Liver (tissue), 9 donors: ENCODE results near the gene SIM2. TPM values are rescaled to one million over a fixed set of nuclear protein-coding genes. Genes with fewer than 3 reads are reported as not detected.

ENCODE experiments used
- DNase-seq: peaks from one replicate; pipeline ENCODE4 v3.0.0-alpha.2; 2017; ENCODE audit warnings: low spot score
- H3K27ac ChIP-seq, 2 donors: one replicate each; pipeline ENCODE4 v1.7.0; 2013; ENCODE audit warnings: inconsistent platforms in 2 of 2, low read length in 2 of 2, control low read depth in 1 of 2, low read depth in 1 of 2, mild to moderate bottlenecking in 1 of 2
- H3K27me3 ChIP-seq, 4 donors: one replicate each; pipeline versions ENCODE4 v1.6.1 to v1.7.0; 2013; ENCODE audit warnings: low read length in 3 of 4, inconsistent platforms in 1 of 4, mild to moderate bottlenecking in 1 of 4, moderate library complexity in 1 of 4; ENCODE audit not compliant: control insufficient read depth in 4 of 4, insufficient read depth in 4 of 4
- H3K36me3 ChIP-seq, 4 donors: one replicate each; pipeline versions ENCODE4 v1.6.1 to v1.7.0; 2013; ENCODE audit warnings: low read length in 3 of 4, mild to moderate bottlenecking in 3 of 4, low read depth in 1 of 4, moderate library complexity in 1 of 4; ENCODE audit not compliant: control insufficient read depth in 4 of 4, insufficient read depth in 3 of 4
- H3K4me1 ChIP-seq, 4 donors: one replicate each; pipeline versions ENCODE4 v1.6.1 to v1.7.0; 2013; ENCODE audit warnings: low read length in 3 of 4, mild to moderate bottlenecking in 3 of 4, moderate library complexity in 1 of 4; ENCODE audit not compliant: control insufficient read depth in 4 of 4, insufficient read depth in 4 of 4
- H3K4me3 ChIP-seq, 3 donors: one replicate each; pipeline versions ENCODE4 v1.6.1 to v1.7.0; 2013; ENCODE audit warnings: low read length in 3 of 3, control low read depth in 1 of 3, low read depth in 1 of 3, mild to moderate bottlenecking in 1 of 3
- H3K9ac ChIP-seq, 2 donors: one replicate each; pipeline ENCODE4 v1.7.0; 2013; ENCODE audit warnings: low read length in 2 of 2, mild to moderate bottlenecking in 2 of 2, moderate library complexity in 2 of 2, control low read depth in 1 of 2, low read depth in 1 of 2
- H3K9me3 ChIP-seq, 4 donors: one replicate each; pipeline versions ENCODE4 v1.6.1 to v1.7.0; 2013; ENCODE audit warnings: low read length in 3 of 4; ENCODE audit not compliant: control insufficient read depth in 4 of 4
- ATF3 ChIP-seq: IDR thresholded peaks from 2 replicates; pipeline ENCODE4 v1.6.1; 2016; ENCODE audit warnings: antibody characterized with exemption
- EGR1 ChIP-seq, 2 donors: IDR thresholded peaks; 2 replicates each; pipeline ENCODE4 v1.6.1; 2016 to 2018; ENCODE audit warnings: antibody characterized with exemption in 2 of 2, low read depth in 2 of 2
- FOXA1 ChIP-seq: IDR thresholded peaks from 2 replicates; pipeline ENCODE4 v1.6.1; 2016; ENCODE audit warnings: antibody characterized with exemption
- FOXA2 ChIP-seq: IDR thresholded peaks from 2 replicates; pipeline ENCODE4 v1.6.1; 2016; ENCODE audit warnings: antibody characterized with exemption
- HNF4A ChIP-seq, 2 donors: conservative IDR thresholded peaks; 2 replicates each; pipeline ENCODE4 v1.6.1; 2016; ENCODE audit warnings: antibody characterized with exemption in 2 of 2, mild to moderate bottlenecking in 2 of 2
- HNF4G ChIP-seq: IDR thresholded peaks from 2 replicates; pipeline ENCODE4 v1.6.1; 2016; ENCODE audit warnings: antibody characterized with exemption
- MAX ChIP-seq: IDR thresholded peaks from 2 replicates; pipeline ENCODE4 v1.6.1; 2016; ENCODE audit warnings: antibody characterized with exemption
- RXRA ChIP-seq, 2 donors: IDR thresholded peaks; 2 replicates each; pipeline ENCODE4 v1.6.1; 2017 to 2018; ENCODE audit warnings: antibody characterized with exemption in 2 of 2, mild to moderate bottlenecking in 1 of 2
- TAF1 ChIP-seq: conservative IDR thresholded peaks from 2 replicates; pipeline ENCODE4 v1.6.1; 2016; ENCODE audit warnings: antibody characterized with exemption, mild to moderate bottlenecking
- YY1 ChIP-seq: IDR thresholded peaks from 2 replicates; pipeline ENCODE4 v1.6.1; 2016; ENCODE audit warnings: antibody characterized with exemption, mild to moderate bottlenecking
- WGBS: extraction: QIAGEN DNeasy Blood & Tissue Kit; methylation state at CpG from one replicate; pipeline ENCODE4 v1.1.7; 2013; 5-methylcytosine and 5-hydroxymethylcytosine counted together
- polyA plus RNA-seq, 2 donors: library from polyadenylated mRNA; stranded (reverse) in 1 of 2; unstranded in 1 of 2; fragments of 200-250 nt in 1 of 2; fragments of >200 nt in 1 of 2; fragmentation: Nextera tagmentation in 1 of 2; extraction: Ambion mirVana in 1 of 2; gene quantifications; one replicate each; pipeline versions ENCODE4 v1.2.1 to v1.2.3, GENCODE V29; 2013 to 2015
- total RNA-seq, 2 donors: library from RNA; depleted of rRNA; stranded (reverse); fragments of >200 nt; gene quantifications; one replicate each; pipeline ENCODE4 v1.2.3, GENCODE V29; 2014
- TF ChIP-seq, protein P1 (sequence below): IDR thresholded peaks from 2 replicates; pipeline ENCODE4 v1.6.1; 2016; ENCODE audit warnings: antibody characterized with exemption
- TF ChIP-seq, protein P2 (sequence below): IDR thresholded peaks from 2 replicates; pipeline ENCODE4 v1.6.1; 2016; ENCODE audit warnings: antibody characterized with exemption, mild to moderate bottlenecking
- TF ChIP-seq, protein P3 (sequence below): fragments of 150-350 bp; IDR thresholded peaks from 2 replicates; pipeline ENCODE4 v1.5.1; 2017; ENCODE audit warnings: improper control_type of control experiment, low read depth, low read length; ENCODE audit not compliant: missing input control
- donor health status: healthy.
- donor health status: healthy.
- donor health status: healthy.
- donor health status: healthy.
- donor health status: healthy.

The SIM2 gene
- total and polyA plus RNA-seq, 4 donors: 0.19 TPM; not detected in 3

- H3K4me3 ChIP-seq: no peak overlapping the region
- H3K9ac ChIP-seq: no peak overlapping the region
- H3K9me3 ChIP-seq: no peaks in the 10 kb centered on the region
- no peaks in the 10 kb centered on the region for H3K27me3 ChIP-seq
- no peak for DNase-seq
- TF ChIP-seq FOXA1 (no peak), FOXA2 (no peak), RXRA (IDR thresholded peaks at IDR 0.05) (no peak), TAF1 (no peak), HNF4A (conservative IDR thresholded peaks at IDR 0.05) (no peak)
- H3K36me3 ChIP-seq: no peaks in the 10 kb centered on the region
- no peak overlapping the region for H3K27ac ChIP-seq
- no peaks in the 10 kb centered on the region for H3K4me1 ChIP-seq
- WGBS: 92% methylated on average over 12 of the region's 12 CpGs
These were observed 86.0 kb downstream of the SIM2 start for GRCh38 chr21:36784947-36785346.

DNA sequence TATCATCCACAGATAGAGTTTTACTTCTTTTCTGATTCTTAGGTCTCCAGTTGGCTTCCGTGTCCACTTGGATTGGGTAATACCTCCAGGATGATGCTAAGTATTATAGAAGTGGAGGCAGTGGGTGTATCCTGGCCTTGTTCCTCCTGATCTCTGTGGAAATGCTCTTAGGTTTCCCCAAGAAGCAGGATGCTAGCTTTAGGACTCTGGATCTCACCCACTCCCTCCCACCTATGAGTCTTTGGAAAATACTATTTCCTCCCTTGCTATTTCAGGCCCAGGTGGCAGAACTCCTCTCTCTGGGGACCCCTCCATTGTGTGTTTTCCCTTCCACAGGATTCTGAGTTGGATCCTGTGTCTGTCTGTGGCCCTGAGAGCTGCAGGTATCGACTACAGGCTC, 86.7 kb downstream of the SIM2 start:
- no peaks in the 10 kb centered on the region for H3K27me3 ChIP-seq
- H3K27ac ChIP-seq: no peak overlapping the region
- no peak for TF ChIP-seq YY1
- TF ChIP-seq, protein P1, sequence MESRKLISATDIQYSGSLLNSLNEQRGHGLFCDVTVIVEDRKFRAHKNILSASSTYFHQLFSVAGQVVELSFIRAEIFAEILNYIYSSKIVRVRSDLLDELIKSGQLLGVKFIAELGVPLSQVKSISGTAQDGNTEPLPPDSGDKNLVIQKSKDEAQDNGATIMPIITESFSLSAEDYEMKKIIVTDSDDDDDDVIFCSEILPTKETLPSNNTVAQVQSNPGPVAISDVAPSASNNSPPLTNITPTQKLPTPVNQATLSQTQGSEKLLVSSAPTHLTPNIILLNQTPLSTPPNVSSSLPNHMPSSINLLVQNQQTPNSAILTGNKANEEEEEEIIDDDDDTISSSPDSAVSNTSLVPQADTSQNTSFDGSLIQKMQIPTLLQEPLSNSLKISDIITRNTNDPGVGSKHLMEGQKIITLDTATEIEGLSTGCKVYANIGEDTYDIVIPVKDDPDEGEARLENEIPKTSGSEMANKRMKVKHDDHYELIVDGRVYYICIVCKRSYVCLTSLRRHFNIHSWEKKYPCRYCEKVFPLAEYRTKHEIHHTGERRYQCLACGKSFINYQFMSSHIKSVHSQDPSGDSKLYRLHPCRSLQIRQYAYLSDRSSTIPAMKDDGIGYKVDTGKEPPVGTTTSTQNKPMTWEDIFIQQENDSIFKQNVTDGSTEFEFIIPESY: no peak
- TF ChIP-seq, protein P2, sequence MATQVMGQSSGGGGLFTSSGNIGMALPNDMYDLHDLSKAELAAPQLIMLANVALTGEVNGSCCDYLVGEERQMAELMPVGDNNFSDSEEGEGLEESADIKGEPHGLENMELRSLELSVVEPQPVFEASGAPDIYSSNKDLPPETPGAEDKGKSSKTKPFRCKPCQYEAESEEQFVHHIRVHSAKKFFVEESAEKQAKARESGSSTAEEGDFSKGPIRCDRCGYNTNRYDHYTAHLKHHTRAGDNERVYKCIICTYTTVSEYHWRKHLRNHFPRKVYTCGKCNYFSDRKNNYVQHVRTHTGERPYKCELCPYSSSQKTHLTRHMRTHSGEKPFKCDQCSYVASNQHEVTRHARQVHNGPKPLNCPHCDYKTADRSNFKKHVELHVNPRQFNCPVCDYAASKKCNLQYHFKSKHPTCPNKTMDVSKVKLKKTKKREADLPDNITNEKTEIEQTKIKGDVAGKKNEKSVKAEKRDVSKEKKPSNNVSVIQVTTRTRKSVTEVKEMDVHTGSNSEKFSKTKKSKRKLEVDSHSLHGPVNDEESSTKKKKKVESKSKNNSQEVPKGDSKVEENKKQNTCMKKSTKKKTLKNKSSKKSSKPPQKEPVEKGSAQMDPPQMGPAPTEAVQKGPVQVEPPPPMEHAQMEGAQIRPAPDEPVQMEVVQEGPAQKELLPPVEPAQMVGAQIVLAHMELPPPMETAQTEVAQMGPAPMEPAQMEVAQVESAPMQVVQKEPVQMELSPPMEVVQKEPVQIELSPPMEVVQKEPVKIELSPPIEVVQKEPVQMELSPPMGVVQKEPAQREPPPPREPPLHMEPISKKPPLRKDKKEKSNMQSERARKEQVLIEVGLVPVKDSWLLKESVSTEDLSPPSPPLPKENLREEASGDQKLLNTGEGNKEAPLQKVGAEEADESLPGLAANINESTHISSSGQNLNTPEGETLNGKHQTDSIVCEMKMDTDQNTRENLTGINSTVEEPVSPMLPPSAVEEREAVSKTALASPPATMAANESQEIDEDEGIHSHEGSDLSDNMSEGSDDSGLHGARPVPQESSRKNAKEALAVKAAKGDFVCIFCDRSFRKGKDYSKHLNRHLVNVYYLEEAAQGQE: no peak
- no peak for TF ChIP-seq HNF4A (conservative IDR thresholded peaks at IDR 0.05)
- TF ChIP-seq HNF4G: no peak
- no peaks in the 10 kb centered on the region for H3K9me3 ChIP-seq
- DNase-seq: no peak
- no peak overlapping the region for H3K9ac ChIP-seq
- no peaks in the 10 kb centered on the region for H3K4me1 ChIP-seq
- 92% methylated on average over 2 of the region's 2 CpGs for WGBS
- H3K36me3 ChIP-seq: no peaks in the 10 kb centered on the region
- H3K4me3 ChIP-seq: no peak overlapping the region

- DNase-seq: no peak
- Histone ChIP-seq H3K4me1 (no peaks in the 10 kb centered on the region), H3K27ac (no peak overlapping the region), H3K4me3 (no peak overlapping the region), H3K9me3 (no peaks in the 10 kb centered on the region), H3K27me3 (no peaks in the 10 kb centered on the region), H3K9ac (no peak overlapping the region), H3K36me3 (no peaks in the 10 kb centered on the region)
- WGBS: 96% methylated on average over 4 of the region's 4 CpGs
- TF ChIP-seq FOXA1: no peak
- no peak for TF ChIP-seq EGR1 (IDR thresholded peaks at IDR 0.05; ENCODE audit: low read depth in 2 of 2)
- no peak for TF ChIP-seq HNF4G
- no peak for TF ChIP-seq ATF3
- TF ChIP-seq YY1: no peak
- TF ChIP-seq, protein P3, sequence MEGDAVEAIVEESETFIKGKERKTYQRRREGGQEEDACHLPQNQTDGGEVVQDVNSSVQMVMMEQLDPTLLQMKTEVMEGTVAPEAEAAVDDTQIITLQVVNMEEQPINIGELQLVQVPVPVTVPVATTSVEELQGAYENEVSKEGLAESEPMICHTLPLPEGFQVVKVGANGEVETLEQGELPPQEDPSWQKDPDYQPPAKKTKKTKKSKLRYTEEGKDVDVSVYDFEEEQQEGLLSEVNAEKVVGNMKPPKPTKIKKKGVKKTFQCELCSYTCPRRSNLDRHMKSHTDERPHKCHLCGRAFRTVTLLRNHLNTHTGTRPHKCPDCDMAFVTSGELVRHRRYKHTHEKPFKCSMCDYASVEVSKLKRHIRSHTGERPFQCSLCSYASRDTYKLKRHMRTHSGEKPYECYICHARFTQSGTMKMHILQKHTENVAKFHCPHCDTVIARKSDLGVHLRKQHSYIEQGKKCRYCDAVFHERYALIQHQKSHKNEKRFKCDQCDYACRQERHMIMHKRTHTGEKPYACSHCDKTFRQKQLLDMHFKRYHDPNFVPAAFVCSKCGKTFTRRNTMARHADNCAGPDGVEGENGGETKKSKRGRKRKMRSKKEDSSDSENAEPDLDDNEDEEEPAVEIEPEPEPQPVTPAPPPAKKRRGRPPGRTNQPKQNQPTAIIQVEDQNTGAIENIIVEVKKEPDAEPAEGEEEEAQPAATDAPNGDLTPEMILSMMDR: no peak
- no peak for TF ChIP-seq MAX
- no peak for TF ChIP-seq TAF1
These were observed 87.3 kb downstream of the SIM2 start for GRCh38 chr21:36786186-36786585.
